ENCODE data around the gene ATG12.
"Not testable (repeated sequence)": the region's sequence is repeated elsewhere in the genome, so short reads cannot be mapped to it uniquely, and the experiment has no call there.

The ATG12 gene

DNA sequence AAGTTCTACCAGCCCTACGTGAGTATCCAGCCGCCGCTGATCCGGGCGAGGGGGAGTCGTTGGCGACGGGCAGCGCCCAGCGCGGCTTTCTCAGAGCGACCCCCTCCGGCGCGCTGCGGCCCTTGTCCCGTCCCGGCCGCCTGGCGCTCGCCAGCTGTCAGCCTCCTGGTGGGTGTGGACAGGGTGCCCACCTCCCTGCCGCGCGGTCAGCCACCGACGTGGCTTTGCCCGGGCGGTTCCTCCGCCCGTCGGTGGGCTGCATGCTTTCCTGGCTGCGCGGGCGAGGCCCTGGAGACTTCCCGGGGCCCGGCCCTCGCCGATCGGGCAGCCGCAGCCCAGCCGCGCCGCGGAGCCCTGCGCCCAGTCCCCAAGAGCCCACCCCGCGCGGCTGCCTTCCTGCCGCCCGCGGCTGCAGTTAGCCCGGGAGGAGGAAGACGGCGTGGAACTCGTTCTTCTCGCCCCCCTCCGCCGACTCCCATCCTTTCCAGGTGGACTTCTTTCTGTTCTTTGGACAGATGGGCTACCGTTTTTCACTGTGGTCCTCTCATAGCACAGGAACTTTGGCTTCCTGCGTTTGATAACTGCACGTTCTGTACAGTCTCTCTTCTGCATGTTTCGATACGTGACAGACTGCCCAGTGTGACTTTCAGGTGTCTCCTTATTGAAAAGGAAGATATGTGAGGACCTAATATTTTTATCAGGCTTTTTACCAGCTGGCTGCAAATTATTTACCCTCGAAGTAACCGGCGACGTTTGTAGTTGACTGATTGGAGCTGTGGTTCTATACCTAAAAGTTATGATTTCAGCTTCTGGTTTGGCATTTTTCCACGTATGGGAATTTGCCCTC, 947 bp upstream of the ATG12 start:
- no peak for DNase-seq

DNA sequence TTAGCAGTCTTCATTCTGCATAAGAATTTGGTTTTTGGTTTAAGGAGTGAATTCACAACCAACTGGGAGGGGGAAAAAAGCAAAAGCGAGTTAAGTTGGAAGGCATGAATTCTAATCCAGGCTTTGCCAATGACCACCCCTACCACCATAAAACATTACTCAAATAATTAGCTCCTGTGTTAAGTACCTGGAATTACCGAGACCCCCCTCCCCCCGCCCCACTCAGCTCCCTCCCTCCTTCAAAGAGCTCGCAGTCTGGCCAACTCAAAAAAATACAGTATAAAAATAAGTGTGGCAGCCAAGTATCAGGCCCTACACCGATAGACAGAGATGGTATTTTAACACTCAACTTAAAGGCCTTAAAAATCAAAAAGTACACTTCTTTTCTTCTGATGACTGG, 492 bp downstream of the ATG12 start:
- DNase-seq: no peak

DNA sequence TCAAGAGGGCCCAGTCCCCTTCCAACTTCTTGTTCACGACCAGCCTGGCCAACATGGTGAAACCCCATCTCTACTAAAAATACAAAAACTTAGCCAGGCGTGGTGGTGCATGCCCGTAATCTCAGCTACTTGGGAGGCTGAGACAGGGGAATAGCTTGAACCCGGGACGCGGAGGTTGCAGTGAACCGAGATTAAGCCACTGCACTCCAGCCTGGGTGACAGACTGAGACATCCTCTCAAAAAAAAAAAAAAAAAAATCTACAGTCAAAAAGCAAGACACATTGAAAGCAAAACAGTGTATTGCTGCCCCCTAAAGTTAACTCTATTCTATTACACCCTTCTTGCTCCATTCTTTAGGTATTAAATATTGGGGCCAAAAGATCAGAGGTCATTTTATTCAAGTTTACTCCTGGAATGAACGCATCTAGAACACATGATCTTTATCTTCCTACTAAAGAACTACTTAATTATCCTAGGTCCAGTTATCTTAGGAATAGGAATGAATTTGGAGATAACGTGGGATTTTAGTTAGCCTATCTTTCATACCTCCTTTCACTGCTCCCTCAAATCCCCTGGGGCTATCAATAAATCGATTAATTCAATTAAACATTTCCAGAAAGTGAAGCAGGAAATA, 2.4 kb downstream of the ATG12 start:
- peak; percentile 75 for DNase-seq

DNA sequence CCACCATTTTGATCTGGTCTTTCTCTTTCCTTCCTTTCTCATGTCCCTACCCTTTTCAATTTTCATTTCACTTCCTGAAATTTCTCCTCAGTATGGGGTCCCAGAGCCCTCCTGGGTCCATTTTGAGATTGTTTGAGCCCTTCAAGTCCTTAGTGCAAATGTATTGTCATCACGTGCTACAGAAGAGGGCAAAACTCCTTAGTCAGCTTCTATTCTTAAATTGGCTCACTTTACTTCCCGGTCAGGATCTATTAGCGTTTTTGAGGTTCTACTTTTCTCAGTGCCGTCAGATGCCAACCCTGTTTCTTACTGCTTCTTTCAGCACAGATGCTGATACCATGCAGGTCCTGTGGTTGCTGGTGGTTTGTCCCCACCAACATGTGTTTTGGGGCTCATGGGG, 5.9 kb downstream of the ATG12 start:
- DNase-seq: no peak

DNA sequence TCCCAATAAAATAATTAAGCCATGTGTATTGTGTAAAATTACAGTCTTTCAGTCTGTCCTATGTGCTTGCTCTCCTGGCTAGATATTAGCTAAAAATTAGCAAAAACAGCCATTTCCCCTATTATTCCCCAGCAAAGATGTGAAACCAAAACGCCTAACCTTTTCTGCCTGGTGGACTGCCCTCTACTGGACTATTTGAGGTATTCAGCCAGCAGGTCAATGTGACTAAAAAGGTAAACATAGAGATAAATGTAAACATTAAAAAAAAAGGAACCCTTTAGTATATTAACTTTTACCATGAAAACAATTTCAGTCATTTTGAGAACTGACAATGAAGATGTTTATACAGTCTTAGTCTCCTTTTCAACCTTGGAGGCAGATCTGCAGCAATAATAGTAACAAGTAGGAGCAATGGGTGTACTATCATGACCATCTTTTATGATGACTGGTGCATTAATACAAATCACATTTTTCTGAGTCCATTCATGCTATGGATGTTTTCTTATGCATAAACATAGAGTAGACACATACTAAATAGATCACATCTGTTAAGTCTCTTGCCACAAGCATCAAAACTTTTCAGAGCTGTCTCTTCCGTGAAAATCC, 10.1 kb downstream of the ATG12 start:
- peak; percentile 65 for DNase-seq

DNA sequence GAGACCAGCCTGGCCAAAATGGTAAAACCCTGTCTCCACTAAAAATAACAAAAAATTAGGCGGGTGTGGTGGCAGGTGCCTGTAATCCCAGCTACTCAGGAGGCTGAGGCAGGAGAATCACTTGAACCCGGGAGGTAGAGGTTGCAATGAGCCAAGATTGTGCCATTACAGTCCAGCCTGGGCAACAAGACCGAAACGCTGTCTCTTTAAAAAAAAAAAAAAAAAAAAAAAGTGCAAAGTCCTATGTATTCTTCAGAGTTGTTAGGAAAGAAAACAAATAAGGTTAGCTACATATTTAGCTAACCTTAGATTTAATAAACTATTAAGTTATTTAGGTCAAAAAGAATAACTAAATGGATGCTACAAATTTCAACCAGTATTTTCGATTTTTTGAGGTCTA, 11.5 kb downstream of the ATG12 start:
- DNase-seq: no peak

DNA sequence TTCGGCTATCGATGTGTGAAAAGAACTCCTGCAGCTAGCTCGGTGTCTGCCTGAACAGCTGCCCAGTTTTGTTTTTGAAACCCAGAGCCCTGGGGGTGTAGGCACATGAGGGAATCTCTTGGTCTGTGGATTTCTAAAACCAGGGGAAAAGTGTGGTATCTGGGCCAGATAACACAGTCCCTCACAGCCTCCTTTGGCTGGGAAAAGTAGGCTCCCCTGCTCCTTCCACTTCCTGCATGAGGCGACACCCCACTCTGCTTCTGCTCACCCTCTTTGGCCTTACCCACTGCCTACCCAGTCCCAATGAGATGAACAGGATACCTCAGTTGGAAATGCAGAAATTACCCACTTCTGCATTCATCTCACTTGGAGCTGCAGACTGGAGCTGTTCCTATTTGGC, 15.4 kb downstream of the ATG12 start:
- no peak for DNase-seq

DNA sequence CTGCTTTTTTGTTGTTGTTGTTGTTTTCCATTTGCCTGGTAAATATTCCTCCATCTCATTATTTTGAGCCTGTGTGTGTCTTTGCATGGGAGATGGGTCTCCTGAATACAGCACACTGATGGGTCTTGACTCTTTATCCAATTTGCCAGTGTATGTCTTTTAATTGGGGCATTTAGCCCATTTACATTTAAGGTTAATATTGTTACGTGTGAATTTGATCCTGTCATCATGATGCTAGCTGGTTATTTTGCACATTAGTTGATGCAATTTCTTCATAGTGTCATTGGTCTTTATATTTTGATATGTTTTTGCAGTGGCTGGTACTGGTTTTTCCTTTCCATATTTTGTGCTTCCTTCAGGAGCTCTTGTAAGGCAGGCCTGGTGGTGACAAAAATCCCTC, 16.4 kb downstream of the ATG12 start:
- not testable (repeated sequence) for DNase-seq

DNA sequence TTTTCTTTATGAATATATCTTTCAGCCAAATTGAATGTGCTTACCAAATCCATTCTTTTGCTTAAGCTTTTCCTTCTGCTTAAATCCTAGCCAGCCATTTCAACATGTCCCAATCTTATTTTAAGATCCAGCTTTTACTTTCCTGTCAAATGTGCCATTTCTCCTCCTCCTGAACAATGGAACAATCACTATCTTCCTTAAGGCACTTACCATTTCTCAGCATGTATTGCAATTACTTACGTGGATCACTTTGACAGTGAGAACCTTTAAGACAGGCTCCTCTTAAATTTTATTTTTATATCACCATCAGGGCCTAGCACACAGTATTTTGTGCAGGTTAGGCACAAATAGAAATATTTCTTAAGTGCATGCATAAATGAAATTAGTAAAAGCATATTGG, 20.5 kb downstream of the ATG12 start:
- DNase-seq: no peak

DNA sequence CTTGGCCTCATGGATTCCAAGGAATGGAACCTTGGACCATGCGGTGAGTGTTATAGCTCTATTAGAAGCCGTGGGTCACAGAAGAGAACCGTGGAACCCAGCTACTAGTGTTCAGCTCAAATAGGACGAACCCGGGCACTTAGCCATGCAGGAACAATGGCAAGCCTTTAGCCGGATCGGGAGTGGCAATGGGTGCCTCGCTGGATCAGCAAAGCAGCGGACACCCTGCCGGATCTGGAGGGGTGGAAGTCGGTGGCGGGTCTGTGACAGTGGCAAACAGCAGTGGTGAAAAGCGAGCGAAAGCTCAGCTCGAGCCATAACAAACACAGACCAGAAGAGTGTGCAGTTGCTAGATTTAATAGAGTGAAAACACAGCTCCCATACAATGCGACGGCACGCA, 22.5 kb downstream of the ATG12 start:
- no peak for DNase-seq

DNA sequence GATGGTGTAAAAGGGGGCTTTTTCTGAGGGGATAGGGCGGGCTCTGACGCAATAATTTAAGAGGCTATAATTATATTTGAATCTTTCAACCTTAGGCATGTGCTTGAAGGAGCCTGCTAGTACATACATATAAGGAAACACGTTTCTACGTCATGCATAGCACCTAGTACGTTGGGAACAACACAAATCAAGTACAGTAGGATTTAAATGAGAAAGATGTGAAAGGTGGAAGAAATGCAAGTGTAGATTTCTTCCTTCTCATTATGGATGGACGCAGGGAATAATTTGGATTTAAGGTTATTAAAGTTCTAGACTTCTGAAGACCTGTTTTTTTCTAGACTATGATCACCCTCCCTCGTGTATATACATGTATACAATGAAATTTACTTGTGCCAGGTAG, 24.0 kb downstream of the ATG12 start:
- no peak for DNase-seq

DNA sequence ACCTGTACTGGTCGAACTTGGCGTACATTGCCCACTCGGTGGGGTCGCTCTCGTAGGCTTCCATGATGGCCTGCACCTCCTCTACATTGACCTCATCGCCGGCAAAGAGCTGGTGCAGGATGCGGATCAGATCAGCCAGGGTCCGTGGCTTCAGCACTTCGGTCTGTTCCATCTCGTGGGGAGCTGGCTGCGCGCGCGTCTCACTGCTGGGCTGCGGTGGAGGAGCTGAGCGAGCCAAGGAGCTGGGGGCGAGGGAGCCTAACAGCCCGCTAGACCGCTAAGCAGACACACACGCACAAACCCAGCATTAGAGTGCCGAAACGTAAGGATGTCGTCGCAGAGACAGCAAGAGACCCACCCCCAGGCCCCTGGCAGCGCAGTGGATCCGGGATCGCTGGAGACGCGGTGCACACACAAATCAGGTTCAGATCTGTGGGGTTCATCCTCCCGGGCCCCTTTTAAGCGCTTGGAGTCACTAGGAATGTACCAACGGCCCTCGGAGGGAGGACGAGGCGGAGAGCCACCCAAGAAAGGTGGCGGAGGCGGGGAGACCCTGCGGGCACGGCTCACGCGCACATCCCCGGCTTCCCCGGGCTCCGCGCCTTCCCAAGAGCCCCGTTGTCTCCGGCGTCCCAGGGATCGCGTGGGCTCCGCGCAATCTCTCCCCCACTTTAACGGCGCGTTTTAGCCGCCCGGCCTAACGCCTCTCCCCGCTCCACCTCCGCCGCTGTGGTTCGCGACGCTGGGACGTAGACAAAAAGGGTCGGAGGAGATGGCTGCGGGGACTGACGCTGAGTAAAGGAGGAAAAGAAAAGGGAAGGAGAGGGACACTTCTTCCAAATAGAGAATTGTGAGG, 24.9 kb downstream of the ATG12 start, which contains the start of gene CDO1:
Gene CDO1, minus strand, starts transcription at position 434 of the 856 bp plus-strand sequence. Its CDS starts 262 bp downstream, at position 172.
- no peak for DNase-seq

DNA sequence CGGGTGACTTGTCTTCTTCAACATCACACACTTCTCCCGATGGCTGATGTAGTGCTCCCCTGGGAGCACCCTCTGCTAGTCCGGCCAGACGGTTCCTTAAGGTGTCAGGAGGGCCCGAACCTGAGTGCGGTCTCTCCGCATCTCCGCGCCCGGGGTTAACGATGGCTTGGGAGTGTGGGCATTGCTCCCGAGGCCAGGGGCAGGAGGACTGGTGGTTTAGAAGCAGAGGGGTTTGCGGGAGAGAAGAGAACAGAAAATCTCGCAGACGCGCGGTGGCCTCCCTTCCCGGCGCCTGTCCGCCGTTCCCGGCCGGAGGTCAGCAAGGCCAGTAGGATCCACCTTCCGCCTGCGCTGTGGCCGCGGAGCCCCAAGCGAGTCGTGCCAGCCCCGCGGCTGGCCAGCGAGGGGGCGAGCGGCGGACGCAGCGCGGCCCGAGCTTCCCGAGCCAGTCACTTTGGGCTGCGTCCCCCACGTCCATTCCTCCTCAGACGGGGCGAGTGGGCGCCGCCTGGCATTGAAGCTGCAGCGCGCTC, 25.6 kb downstream of the ATG12 start:
- no peak for DNase-seq

DNA sequence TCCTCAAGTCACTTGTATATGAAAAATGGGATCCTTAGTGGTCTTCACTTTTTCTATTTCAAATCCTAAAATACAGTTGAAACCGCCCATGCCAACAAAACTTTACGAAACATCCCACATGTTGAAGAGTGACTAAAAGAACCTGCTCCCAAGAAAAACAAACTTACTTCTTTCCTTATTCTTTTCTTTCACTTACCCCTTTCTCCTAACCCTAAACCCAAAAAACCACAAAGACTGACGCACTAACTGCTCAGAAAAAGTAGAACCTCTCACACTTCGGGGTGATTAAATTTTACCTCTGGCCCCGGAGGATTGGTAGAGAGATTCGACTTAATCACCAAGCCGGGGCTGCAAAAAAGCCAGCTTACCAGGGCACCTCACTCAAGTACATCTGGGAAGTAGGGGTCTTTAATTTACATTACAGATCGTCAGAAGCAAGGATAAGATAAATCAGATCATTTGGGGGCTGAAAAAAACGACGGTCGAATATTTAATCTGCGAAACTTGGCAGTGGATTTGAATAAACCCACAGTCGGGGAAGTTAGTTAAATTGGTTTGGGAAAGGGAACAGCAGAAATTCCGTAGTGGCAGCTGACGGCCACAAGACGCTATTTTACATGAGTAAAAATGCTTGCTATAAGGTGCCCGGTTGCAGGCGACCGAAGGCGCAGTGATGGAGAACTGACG, 26.2 kb downstream of the ATG12 start:
- no peak for DNase-seq

DNA sequence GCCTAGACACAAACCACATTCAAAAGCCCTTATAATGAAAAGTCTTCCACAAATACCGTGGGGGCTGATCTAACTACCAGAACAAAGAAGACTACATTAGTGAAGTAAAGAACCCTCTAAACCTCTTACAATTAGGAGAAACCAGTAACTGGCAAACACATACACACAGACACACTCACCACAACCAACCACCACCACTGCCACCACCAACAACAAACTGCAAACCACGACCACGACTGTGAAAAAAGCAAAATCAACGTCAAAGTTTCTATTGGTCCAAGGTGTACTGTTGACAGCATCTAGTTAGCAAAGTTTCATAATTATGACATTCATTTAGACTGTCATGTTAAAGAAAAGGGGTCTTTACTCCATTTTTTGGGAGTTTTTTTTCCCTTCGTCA, 27.6 kb downstream of the ATG12 start:
- no peak for DNase-seq

DNA sequence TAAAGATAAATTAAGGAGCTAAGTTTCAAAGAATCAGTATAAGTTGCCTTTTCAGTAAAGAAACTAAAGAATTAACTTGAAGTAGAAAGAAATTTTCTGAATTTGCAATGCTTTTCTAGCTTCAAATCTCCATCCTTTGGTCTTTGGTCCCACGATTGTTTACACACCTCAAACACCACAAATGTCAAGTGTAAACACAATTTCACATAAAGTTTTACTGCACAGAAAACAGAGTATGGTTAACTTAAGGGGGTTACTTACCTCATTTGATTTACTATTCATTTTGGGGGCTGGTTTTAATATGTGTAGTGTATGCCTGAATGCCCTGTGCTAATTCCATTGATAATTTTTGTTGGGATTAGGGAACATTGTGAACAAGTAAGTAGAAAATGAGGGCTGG, 29.0 kb downstream of the ATG12 start:
- DNase-seq: no peak

DNA sequence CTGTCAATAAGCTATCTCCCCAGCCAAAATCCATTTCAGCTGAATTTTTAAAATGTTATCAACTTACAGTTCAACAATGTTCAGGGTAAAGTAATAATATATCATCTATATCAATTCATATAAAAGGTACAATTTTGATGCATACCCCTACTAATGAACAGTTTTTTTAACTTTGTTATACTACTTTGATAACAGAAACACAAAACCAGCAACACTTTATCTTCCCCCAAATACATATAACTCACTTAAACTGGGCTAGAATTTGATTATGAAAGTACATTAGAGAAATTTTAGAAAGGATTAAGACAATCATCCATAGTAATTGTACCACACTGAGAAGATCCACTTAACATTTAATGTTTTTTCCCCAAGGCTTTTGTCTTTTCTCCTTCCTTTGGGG, 30.0 kb downstream of the ATG12 start:
- no peak for DNase-seq

DNA sequence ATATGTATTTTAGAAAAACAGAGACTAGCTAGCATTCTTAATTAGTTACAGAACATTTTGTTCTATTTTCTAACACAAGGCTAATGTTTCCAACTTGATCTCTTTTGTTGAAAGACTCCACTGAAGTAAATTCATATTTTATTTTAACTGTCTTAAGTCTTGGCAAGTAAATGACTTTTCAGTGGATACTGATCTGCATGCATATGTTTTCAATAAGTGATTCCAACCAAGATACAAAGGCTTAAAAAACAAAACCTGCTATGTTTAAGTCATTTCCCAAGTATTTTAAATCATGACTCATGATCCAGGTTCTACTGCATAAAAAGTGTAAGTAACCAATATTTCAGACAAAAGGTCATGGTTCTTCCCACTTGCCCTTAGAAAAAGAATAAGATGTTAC, 30.6 kb downstream of the ATG12 start:
- DNase-seq: no peak

DNA sequence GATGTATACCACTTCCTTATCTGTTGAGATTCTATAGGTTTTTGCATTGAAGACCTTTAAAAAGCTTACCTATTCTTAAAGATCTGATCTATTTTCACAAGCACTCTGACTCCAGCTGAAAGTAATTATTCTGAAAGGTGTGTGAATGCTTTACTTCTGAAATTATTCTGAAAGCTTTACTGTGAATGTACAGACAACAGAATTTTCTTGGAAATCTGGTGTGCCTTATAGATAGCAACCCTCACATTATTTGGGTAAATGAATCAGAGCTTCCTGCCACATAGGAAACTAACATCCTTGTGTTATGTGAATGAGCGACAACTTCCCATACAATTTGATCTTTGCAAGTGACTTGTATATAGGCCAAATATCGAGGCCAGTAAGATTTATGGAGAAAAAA, 31.4 kb downstream of the ATG12 start:
- no peak for DNase-seq

DNA sequence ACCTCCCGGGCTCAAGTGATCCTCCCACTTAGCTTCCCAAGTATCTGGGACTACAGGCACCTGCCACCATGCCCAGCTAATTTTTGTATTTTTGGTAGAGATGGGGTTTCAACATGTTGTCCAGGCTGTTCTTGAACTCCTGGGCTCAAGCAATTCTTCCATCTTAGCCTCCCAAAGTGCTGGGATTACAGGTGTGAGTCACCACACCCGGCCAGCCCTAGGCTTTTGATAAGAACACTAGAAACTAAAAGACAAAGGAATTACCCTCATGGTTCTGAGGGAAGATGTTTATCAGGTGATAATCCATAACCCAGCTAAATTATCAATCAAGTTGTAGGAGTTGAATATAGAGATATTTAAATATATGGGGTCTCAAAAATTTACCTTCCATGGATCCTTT, 33.3 kb downstream of the ATG12 start:
- DNase-seq: not testable (repeated sequence)

DNA sequence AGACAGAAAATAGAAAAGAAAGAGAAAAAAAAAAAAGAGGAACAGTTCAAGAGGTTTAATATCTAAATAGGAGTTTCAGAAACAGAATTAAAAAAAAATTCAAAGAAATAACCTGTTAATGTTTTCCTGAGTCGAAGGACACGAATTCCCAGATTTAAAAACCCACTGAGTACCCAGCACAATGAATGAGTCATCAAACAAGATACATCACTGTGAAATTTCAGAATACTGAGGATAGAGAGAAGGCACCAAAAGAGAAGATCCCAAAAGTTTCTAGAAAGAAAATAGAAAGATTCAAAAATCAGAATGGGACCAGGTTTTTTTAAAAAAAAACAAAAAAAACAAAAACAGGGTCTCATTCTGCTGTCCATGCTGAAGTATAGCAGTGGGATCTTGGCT, 33.7 kb downstream of the ATG12 start:
- no peak for DNase-seq

DNA sequence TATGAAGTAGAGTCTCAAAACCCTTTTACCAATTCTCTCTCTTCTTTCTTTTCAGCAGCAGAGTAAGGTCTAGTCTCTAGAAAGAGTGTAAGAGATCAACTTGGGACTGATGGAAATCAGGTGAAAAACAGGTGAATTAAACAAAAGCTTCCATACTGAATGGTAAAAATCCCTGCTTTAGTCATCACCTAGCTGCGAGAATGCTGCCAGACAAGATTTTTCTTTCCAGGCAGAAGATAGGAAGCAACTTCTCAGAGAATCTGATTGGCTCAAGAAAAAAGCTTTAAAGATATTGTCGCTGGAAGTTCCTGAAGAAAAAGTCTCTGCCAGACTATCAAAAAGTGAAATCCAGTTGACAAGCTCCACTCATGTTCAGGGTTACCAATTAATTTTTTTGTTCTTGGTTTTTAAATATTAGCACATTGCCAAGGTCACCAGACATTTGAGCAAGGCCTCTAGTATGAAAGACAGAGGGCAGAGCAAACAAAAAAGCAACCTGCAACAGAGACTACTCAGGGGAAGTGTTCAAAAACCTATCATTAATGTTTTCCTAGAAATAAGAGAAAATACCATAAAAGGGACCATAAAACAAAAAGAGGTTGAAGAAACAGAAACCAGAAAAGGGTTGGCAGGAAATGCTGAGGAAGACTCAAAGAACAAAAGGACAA, 34.2 kb downstream of the ATG12 start:
- DNase-seq: no peak

Measured in CD4-positive, alpha-beta T cell treated with Interleukin-4 for 4 hours (primary cell).